Dedifferentiated amniotic fluid mesenchymal stem cell (primary cell): ENCODE results near the gene TSPY10.
"Not testable (repeated sequence)": the region's sequence is repeated elsewhere in the genome, so short reads cannot be mapped to it uniquely, and the experiment has no call there.

Experiments used
- DNase-seq: peaks from one replicate; pipeline ENCODE4 v3.0.0-alpha.2; 2016; ENCODE audit errors: extremely low spot score

TSPY10 gene, protein sequence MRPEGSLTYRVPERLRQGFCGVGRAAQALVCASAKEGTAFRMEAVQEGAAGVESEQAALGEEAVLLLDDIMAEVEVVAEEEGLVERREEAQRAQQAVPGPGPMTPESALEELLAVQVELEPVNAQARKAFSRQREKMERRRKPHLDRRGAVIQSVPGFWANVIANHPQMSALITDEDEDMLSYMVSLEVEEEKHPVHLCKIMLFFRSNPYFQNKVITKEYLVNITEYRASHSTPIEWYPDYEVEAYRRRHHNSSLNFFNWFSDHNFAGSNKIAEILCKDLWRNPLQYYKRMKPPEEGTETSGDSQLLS

DNA sequence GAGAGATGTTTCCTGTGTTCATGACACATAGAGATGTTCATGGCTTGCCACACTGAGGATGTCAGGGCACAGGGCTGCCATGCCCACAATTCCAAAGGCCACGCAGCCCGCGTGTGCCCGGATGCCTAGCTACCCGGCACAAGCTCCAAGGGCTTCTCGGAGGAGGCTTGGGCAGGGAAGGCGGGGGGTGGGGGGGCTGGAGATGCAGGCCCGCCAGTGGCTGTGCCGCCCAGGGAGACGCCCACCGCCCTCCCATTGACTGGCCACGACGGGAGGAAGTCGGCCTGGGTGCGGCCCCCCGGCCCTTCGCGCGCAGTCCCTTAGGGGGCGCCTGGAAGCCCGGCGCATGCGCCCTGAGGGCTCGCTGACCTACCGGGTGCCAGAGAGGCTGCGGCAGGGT lies at the start of gene TSPY10:
Gene TSPY10 (plus strand): TSS at position 301 of the 400 bp plus-strand sequence. CDS start 46 bp downstream, at position 347.
- not testable (repeated sequence) for DNase-seq

DNA sequence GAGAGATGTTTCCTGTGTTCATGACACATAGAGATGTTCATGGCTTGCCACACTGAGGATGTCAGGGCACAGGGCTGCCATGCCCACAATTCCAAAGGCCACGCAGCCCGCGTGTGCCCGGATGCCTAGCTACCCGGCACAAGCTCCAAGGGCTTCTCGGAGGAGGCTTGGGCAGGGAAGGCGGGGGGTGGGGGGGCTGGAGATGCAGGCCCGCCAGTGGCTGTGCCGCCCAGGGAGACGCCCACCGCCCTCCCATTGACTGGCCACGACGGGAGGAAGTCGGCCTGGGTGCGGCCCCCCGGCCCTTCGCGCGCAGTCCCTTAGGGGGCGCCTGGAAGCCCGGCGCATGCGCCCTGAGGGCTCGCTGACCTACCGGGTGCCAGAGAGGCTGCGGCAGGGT lies 40.7 kb upstream of the TSPY10 start, which contains the start of gene TSPY9:
Gene TSPY9 (plus strand): TSS at position 301 of the 400 bp plus-strand sequence. CDS start 46 bp downstream, at position 347.
- not testable (repeated sequence) for DNase-seq

DNA sequence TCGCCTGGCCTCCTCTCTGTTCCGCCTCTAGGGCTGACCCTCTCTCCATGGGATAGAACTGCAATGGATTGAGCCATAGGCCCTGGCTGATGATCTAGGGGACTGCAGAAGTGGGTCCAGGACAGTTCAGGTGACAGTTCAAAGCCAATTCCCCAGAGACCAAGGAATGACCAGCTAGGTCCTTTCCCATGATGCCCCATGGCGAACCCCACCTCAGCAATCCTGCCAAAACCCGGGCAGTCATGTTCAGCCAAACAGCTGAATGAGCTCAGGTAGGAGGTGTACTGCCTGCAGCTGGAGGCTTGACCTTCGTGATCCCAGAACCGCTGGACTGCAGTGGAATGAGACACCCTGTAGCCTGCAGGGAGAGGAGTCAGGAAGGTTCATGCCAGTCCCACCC lies 23.3 kb upstream of the TSPY10 start:
- not testable (repeated sequence) for DNase-seq

DNA sequence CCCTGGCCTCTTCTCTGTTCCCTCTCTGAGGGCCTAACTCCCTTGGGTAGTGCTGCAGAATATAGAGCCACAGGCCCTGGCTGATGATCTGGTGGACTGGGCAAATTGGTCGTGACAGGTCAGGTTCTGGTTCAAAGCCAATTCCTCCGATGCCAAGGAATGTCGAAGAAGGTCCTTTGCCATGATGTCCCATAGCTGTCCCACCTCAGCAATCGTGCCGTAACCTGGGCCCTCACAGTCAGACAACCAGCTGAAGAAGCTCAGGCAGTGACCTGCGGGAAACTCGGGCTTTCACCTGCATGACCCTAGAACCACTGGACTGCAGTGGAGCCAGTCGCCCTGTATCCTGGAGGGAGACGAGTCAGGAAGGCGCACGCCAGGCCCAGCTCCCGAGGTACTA lies 11.4 kb upstream of the TSPY10 start:
- DNase-seq: not testable (repeated sequence)
